Measurements from ENCODE around the gene RBM15B.

- TF ChIP-seq CTCF (IDR thresholded peaks at IDR 0.05) (no peak), POLR2A (IDR thresholded peaks at IDR 0.05) (no peak)
Observed at GRCh38 chr3:51375136-51375535, 15.9 kb upstream of the RBM15B start.

Data from body of pancreas (tissue), 4 donors.